Forelimb muscle (tissue), 1 donor: ENCODE results near the gene PAXIP1. TPM values are rescaled to one million over a fixed set of nuclear protein-coding genes. Genes with fewer than 3 reads are reported as not detected.

ENCODE experiments used
- DNase-seq: peaks from one replicate; pipeline ENCODE4 v3.0.0-alpha.2; 2013; ENCODE audit warnings: low read depth
- polyA plus RNA-seq: library from polyadenylated mRNA; unstranded; fragments of 120-200 nt; gene quantifications from one replicate; pipeline ENCODE4 v1.2.1, GENCODE V29; 2013; ENCODE audit not compliant: insufficient read length

PAXIP1 gene
- polyA plus RNA-seq, 1 donor: 11.4 TPM

GRCh38 chr7:154913638-154914307, 89.2 kb downstream of the PAXIP1 start:
- no peak for DNase-seq

GRCh38 chr7:154912871-154913637, 89.9 kb downstream of the PAXIP1 start:
- DNase-seq: no peak

GRCh38 chr7:154911862-154912455, 91.0 kb downstream of the PAXIP1 start:
- DNase-seq: no peak

- DNase-seq: no peak
These were observed 91.5 kb downstream of the PAXIP1 start for GRCh38 chr7:154911411-154911810.

- no peak for DNase-seq
These were observed 91.9 kb downstream of the PAXIP1 start for GRCh38 chr7:154910977-154911376.

- no peak for DNase-seq
These were observed 92.8 kb downstream of the PAXIP1 start for GRCh38 chr7:154910125-154910524.

GRCh38 chr7:154909241-154910105, 93.5 kb downstream of the PAXIP1 start:
- DNase-seq: no peak

- no peak for DNase-seq
These were observed 95.0 kb downstream of the PAXIP1 start for GRCh38 chr7:154907651-154908620.

GRCh38 chr7:154906736-154907355, 96.1 kb downstream of the PAXIP1 start:
- DNase-seq: no peak

GRCh38 chr7:154906201-154906600, 96.7 kb downstream of the PAXIP1 start:
- DNase-seq: no peak

GRCh38 chr7:154905615-154906014, 97.3 kb downstream of the PAXIP1 start:
- DNase-seq: no peak

- no peak for DNase-seq
These were observed 97.8 kb downstream of the PAXIP1 start for GRCh38 chr7:154905146-154905545.

GRCh38 chr7:154903083-154903731, 99.7 kb downstream of the PAXIP1 start:
- DNase-seq: no peak

GRCh38 chr7:154902600-154903082, 100.3 kb downstream of the PAXIP1 start:
- no peak for DNase-seq

- no peak for DNase-seq
These were observed 103.1 kb downstream of the PAXIP1 start for GRCh38 chr7:154899862-154900261.

GRCh38 chr7:154898973-154899855, 103.7 kb downstream of the PAXIP1 start:
- DNase-seq: no peak

- DNase-seq: no peak
These were observed 106.8 kb downstream of the PAXIP1 start for GRCh38 chr7:154896076-154896475.
